Endodermal cell (in vitro differentiated cells): ENCODE measurements around the gene COG7. TPM values are rescaled to one million over a fixed set of nuclear protein-coding genes. Genes with fewer than 3 reads are reported as not detected.

Experiments used
- DNase-seq: peaks from one replicate; pipeline ENCODE4 v3.0.0-alpha.2; 2017
- H3K27ac ChIP-seq: 2 replicates; pipeline ENCODE4 v1.5.1; 2013; ENCODE audit warnings: mild to moderate bottlenecking, low read depth, low read length, moderate library complexity
- H3K27me3 ChIP-seq: 2 replicates; pipeline ENCODE4 v1.6.1; 2013; ENCODE audit warnings: mild to moderate bottlenecking, low read length, moderate library complexity; ENCODE audit not compliant: insufficient read depth, control insufficient read depth, poor library complexity, severe bottlenecking
- H3K36me3 ChIP-seq: 2 replicates; pipeline ENCODE4 v1.7.0; 2013; ENCODE audit warnings: mild to moderate bottlenecking, low read length, moderate library complexity; ENCODE audit not compliant: control insufficient read depth, insufficient read depth
- H3K4me1 ChIP-seq: one replicate; pipeline ENCODE4 v1.7.0; 2013; ENCODE audit warnings: low read length; ENCODE audit not compliant: control insufficient read depth, insufficient read depth
- H3K4me3 ChIP-seq: 2 replicates; pipeline ENCODE4 v1.5.1; 2013; ENCODE audit warnings: mild to moderate bottlenecking, low read length, moderate library complexity
- H3K9ac ChIP-seq: 2 replicates; pipeline ENCODE4 v1.6.1; 2013; ENCODE audit warnings: mild to moderate bottlenecking, low read length, moderate library complexity; ENCODE audit not compliant: poor library complexity, severe bottlenecking; ENCODE audit errors: extremely low read depth
- H3K9me3 ChIP-seq: 2 replicates; pipeline ENCODE4 v1.6.1; 2013; ENCODE audit warnings: mild to moderate bottlenecking, low read length, moderate library complexity; ENCODE audit not compliant: control insufficient read depth
- H3K27ac Mint-ChIP-seq: 2 replicates; pipeline ENCODE4 v1.8.0; 2020; ENCODE audit warnings: mixed read lengths
- H3K27me3 Mint-ChIP-seq: 2 replicates; pipeline ENCODE4 v1.8.0; 2021; ENCODE audit warnings: mild to moderate bottlenecking, mixed read lengths; ENCODE audit not compliant: insufficient read depth
- H3K36me3 Mint-ChIP-seq: 2 replicates; pipeline ENCODE4 v1.8.0; 2020; ENCODE audit warnings: low read depth, mixed read lengths
- H3K4me1 Mint-ChIP-seq: 2 replicates; pipeline ENCODE4 v1.8.0; 2020; ENCODE audit warnings: mixed read lengths
- H3K4me3 Mint-ChIP-seq: 2 replicates; pipeline ENCODE4 v1.8.0; 2020; ENCODE audit warnings: mild to moderate bottlenecking, moderate library complexity, mixed read lengths
- H3K9me3 Mint-ChIP-seq: 2 replicates; pipeline ENCODE4 v1.8.0; 2020; ENCODE audit warnings: mild to moderate bottlenecking, mixed read lengths
- CTCF ChIP-seq: fragments of 200-600 bp; sonication (generic); conservative IDR thresholded peaks from 2 replicates; pipeline ENCODE4 v1.5.0; 2021; ENCODE audit warnings: antibody characterized with exemption, mild to moderate bottlenecking
- WGBS, 2 experiments: methylation state at CpG; one replicate each; pipeline versions ENCODE4 v1.1.5 to v1.1.7; 2013; ENCODE audit warnings: missing lambda C conversion rate in 2 of 2, mixed read lengths in 1 of 2; ENCODE audit not compliant: insufficient coverage in 1 of 2, insufficient read length in 1 of 2; 5-methylcytosine and 5-hydroxymethylcytosine counted together
- total RNA-seq, 2 donors: library from RNA; stranded (reverse); fragmentation: NEBNext Ultra II Directional in 1 of 2; extraction: Animal tissue kit (Norgen Biotek cat#: 25700) in 1 of 2; gene quantifications; 2 replicates in 1 of 2; 3 replicates in 1 of 2; pipeline ENCODE4 v1.2.1, GENCODE V29; 2021

COG7 gene
- total RNA-seq, 2 donors from 2014 or later, result 19.9 to 31.3 TPM

- Mint-ChIP-seq H3K27ac (no peak overlapping the region), H3K9me3 (no peaks in the 10 kb centered on the region), H3K4me1 (peaks cover 6% of the 10 kb centered on the region), H3K36me3 (no peaks in the 10 kb centered on the region), H3K4me3 (no peak overlapping the region), H3K27me3 (peaks cover 2% of the 10 kb centered on the region)
- no peaks in the 10 kb centered on the region for H3K4me1 ChIP-seq
- TF ChIP-seq CTCF, result no peak
- DNase-seq, result no peak
- WGBS, 2 experiments, result 98% methylated on average over 3 of the region's 3 CpGs; no CpG with 5 or more reads in 1 of the 2 experiments
- no peak overlapping the region for H3K27ac ChIP-seq
- H3K27me3 ChIP-seq, result no peaks in the 10 kb centered on the region
- H3K9me3 ChIP-seq, result no peaks in the 10 kb centered on the region
- H3K4me3 ChIP-seq, result no peak overlapping the region
- H3K9ac ChIP-seq, result no peak overlapping the region
- H3K36me3 ChIP-seq, result no peaks in the 10 kb centered on the region
These were observed 113.2 kb downstream of the COG7 start for GRCh38 chr16:23339787-23340186.

Other genes with a start within 250 kb of the COG7 start
- not detected for gene SCNN1B, start 150.9 kb downstream of the COG7 start, total RNA-seq
- gene GGA2, start 57.3 kb upstream of the COG7 start, total RNA-seq, result 100 to 1,000 TPM in 1 of 2 donors, 10 to 100 TPM in 1; 99.4 to 116 TPM
- gene EARS2, start 104.2 kb upstream of the COG7 start, total RNA-seq, result 10 to 100 TPM; 32.0 to 36.1 TPM
- 100 to 1,000 TPM; 105 to 113 TPM for gene UBFD1, start 104.5 kb upstream of the COG7 start, total RNA-seq
- gene NDUFAB1, start 143.1 kb upstream of the COG7 start, total RNA-seq, result 100 to 1,000 TPM; 106 to 120 TPM
- gene PALB2, start 188.1 kb upstream of the COG7 start, total RNA-seq, result 10 to 100 TPM; 20.0 to 24.8 TPM
- gene DCTN5, start 188.3 kb upstream of the COG7 start, total RNA-seq, result 10 to 100 TPM; 82.2 to 90.8 TPM
- gene PLK1, start 225.7 kb upstream of the COG7 start, total RNA-seq, result 100 to 1,000 TPM in 1 of 2 donors, 10 to 100 TPM in 1; 76.7 to 118 TPM